ENCODE results near the gene ARHGEF26. TPM values are rescaled to one million over a fixed set of nuclear protein-coding genes. Genes with fewer than 3 reads are reported as not detected.

ARHGEF26 gene
- total RNA-seq, 1 donor from 2014 or later: not detected

DNA sequence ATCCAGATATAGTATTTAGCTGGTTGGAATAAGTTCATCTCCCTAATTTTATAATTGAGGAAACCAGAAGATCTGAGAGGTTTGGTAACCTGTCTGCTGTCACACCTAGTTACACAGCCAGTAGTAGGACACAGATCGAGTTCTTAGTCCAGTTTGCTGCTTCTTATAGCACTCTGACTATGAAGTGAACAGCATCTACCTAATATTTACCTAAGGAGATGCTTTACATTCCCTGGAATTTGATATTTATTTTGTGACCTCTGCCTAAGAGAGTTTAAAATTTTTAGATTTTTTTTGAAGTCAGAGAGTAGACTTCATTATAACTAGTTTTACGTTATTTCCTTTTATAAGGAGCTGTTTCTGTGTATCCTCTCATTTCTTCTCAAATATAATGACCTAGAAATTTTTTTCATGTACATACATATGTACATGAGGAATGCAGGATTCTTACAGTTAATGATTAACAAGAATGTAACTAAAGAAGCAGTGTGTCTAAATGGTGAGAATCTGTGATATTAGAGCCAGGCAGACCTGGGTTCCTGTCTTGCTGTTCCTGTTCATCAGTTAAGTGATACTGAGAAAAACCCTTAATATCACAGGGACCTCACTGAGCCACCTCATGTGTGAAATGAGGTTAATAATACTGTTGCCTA, 4.3 kb downstream of the ARHGEF26 start:
- Mint-ChIP-seq H3K27ac (no peak overlapping the region), H3K36me3 (ENCODE audit: low read depth) (no peaks in the 10 kb centered on the region), H3K4me3 (no peak overlapping the region), H3K9me3 (no peaks in the 10 kb centered on the region), H3K4me1 (peaks cover 24% of the 10 kb centered on the region), H3K27me3 (peaks cover 30% of the 10 kb centered on the region)
- ATAC-seq (ENCODE audit: low read depth): no peak
- ChIA-PET CTCF (no interaction called here), POLR2A (no interaction called here)
- TF ChIP-seq, protein P1, sequence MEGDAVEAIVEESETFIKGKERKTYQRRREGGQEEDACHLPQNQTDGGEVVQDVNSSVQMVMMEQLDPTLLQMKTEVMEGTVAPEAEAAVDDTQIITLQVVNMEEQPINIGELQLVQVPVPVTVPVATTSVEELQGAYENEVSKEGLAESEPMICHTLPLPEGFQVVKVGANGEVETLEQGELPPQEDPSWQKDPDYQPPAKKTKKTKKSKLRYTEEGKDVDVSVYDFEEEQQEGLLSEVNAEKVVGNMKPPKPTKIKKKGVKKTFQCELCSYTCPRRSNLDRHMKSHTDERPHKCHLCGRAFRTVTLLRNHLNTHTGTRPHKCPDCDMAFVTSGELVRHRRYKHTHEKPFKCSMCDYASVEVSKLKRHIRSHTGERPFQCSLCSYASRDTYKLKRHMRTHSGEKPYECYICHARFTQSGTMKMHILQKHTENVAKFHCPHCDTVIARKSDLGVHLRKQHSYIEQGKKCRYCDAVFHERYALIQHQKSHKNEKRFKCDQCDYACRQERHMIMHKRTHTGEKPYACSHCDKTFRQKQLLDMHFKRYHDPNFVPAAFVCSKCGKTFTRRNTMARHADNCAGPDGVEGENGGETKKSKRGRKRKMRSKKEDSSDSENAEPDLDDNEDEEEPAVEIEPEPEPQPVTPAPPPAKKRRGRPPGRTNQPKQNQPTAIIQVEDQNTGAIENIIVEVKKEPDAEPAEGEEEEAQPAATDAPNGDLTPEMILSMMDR (IDR thresholded peaks at IDR 0.05): no peak
- DNase-seq: no peak
- intact Hi-C loops (cut with micrococcal nuclease): no loop called here

DNA sequence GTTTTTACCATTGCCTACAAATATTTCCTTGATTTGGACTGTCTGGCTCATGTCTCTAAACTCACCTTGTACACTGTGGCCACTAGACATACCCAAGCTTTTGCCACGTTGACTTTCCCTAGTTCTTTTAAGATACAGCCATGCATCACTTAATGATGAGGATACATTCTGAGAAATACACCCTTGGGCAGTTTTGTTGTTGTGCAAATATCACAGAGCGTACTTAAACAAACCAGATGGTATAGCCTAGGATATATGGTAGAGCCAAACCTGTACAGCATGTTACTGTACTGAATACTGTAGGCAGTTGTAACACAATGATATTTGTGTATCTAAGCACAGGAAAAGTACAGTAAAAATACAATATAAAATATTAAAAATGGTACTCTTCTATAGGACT, 5.5 kb downstream of the ARHGEF26 start:
- no peak overlapping the region for H3K27ac Mint-ChIP-seq
- intact Hi-C loops (cut with micrococcal nuclease): no loop called here
- no peaks in the 10 kb centered on the region for H3K36me3 Mint-ChIP-seq (ENCODE audit: low read depth)
- ChIA-PET CTCF (no interaction called here), POLR2A (no interaction called here)
- H3K4me1 Mint-ChIP-seq: peaks cover 14% of the 10 kb centered on the region
- H3K9me3 Mint-ChIP-seq: no peaks in the 10 kb centered on the region
- no peak for DNase-seq
- no peak overlapping the region for H3K4me3 Mint-ChIP-seq
- no peak for ATAC-seq (ENCODE audit: low read depth)
- peaks cover 24% of the 10 kb centered on the region for H3K27me3 Mint-ChIP-seq
- TF ChIP-seq, protein P1 (IDR thresholded peaks at IDR 0.05): no peak

DNA sequence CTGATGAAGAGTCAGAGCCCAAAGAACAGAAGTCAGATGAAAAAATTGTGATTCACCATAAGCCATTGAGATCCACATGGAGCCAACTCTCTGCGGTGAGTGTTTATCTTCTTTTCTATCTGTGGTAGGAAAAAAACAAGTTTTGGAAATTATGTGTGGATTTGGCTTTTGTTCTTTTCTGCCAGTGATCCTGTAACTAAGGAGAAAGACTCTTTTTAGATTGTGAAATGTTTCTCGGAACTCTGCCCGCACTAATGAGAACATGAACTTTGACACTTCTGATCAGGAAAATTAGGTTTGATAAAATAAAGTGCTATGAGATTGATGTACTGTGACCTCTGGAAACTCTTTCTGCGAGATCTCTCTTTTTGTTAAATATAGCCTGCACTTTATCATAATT, 8.4 kb downstream of the ARHGEF26 start:
- TF ChIP-seq, protein P1 (IDR thresholded peaks at IDR 0.05): no peak
- Mint-ChIP-seq H3K4me1 (no peaks in the 10 kb centered on the region), H3K9me3 (no peaks in the 10 kb centered on the region), H3K27me3 (peaks cover 7% of the 10 kb centered on the region), H3K4me3 (no peak overlapping the region), H3K36me3 (ENCODE audit: low read depth) (no peaks in the 10 kb centered on the region), H3K27ac (no peak overlapping the region)
- intact Hi-C loops (cut with micrococcal nuclease): no loop called here
- no peak for DNase-seq
- CTCF ChIA-PET: no interaction called here
- POLR2A ChIA-PET: no interaction called here
- no peak for ATAC-seq (ENCODE audit: low read depth)

DNA sequence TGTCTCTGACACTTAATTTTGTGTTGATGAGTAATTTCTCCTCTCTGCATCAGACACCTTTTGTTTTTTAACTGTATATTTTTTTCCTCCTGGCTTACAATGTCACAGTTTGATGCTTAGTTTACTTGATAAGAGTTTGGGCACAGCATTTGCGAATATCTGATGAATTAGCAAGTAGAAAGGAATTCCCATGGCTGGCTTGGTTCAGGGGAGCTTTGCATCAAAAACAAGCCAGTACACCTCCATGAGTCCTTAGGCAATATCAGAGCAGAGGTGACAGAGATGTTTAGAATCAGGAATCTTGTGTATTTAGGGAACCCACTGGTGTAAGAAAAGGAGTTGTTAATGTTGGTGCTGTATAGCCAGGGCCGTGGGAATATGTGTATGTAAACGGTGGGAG, 9.3 kb downstream of the ARHGEF26 start:
- ATAC-seq (ENCODE audit: low read depth) (no peak), DNase-seq (no peak)
- ChIA-PET CTCF (no interaction called here), POLR2A (no interaction called here)
- H3K27ac Mint-ChIP-seq: no peak overlapping the region
- H3K4me3 Mint-ChIP-seq: no peak overlapping the region
- peaks cover 8% of the 10 kb centered on the region for H3K27me3 Mint-ChIP-seq
- TF ChIP-seq, protein P1 (IDR thresholded peaks at IDR 0.05): no peak
- intact Hi-C loops (cut with micrococcal nuclease): no loop called here
- no peaks in the 10 kb centered on the region for H3K36me3 Mint-ChIP-seq (ENCODE audit: low read depth)
- H3K9me3 Mint-ChIP-seq: no peaks in the 10 kb centered on the region
- no peaks in the 10 kb centered on the region for H3K4me1 Mint-ChIP-seq

DNA sequence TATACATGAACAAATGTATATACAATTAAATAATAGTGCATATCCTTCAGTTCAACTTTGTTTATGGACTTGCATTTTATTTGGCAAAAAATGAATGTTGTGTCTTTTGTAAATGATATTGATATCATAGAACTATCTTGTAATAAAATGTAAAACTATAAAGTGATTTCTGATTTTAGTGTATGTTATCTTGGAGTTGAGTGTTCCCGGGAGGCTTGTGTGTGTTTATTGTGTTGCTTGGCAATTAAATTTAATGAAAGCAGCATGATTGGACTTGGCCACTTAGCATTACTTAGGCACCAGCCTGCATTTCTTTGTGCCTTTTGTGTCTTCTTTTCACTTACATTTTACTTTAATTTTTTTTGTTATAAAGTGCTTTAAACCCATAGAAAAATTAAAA, 10.6 kb downstream of the ARHGEF26 start:
- CTCF ChIA-PET: no interaction called here
- Mint-ChIP-seq H3K9me3 (no peaks in the 10 kb centered on the region), H3K27me3 (peaks cover 8% of the 10 kb centered on the region), H3K4me3 (no peak overlapping the region), H3K4me1 (no peaks in the 10 kb centered on the region), H3K36me3 (ENCODE audit: low read depth) (no peaks in the 10 kb centered on the region), H3K27ac (no peak overlapping the region)
- POLR2A ChIA-PET: no interaction called here
- intact Hi-C loops (cut with micrococcal nuclease): no loop called here
- TF ChIP-seq, protein P1 (IDR thresholded peaks at IDR 0.05): no peak
- ATAC-seq (ENCODE audit: low read depth): no peak
- DNase-seq: no peak

All from activated B cell treated with CpG ODN at 0.5 μM for 24 hours (primary cell).